ENCODE data around the gene PLEKHG5.

PLEKHG5 gene

DNA sequence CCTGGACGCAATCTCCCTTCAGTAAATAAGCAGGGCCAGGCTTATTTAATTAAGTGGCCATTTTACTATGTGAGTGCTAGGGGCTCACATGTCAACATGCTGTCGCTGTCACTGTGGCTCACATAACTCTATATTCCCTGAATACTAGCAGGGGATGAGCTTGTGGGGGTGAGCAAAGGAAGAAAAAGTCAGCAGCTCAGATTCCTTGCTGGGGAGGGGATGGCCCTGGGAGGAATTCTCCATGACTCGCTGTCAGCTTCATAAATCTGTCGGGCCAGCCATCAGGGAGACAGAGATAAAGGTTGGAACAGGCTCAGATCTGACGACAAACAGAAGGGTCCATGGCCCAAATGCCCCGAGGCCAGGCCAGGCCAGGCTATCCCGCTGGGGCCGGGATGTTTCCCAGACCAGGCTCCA lies 26.0 kb upstream of the PLEKHG5 start:
- TF ChIP-seq, protein P1, sequence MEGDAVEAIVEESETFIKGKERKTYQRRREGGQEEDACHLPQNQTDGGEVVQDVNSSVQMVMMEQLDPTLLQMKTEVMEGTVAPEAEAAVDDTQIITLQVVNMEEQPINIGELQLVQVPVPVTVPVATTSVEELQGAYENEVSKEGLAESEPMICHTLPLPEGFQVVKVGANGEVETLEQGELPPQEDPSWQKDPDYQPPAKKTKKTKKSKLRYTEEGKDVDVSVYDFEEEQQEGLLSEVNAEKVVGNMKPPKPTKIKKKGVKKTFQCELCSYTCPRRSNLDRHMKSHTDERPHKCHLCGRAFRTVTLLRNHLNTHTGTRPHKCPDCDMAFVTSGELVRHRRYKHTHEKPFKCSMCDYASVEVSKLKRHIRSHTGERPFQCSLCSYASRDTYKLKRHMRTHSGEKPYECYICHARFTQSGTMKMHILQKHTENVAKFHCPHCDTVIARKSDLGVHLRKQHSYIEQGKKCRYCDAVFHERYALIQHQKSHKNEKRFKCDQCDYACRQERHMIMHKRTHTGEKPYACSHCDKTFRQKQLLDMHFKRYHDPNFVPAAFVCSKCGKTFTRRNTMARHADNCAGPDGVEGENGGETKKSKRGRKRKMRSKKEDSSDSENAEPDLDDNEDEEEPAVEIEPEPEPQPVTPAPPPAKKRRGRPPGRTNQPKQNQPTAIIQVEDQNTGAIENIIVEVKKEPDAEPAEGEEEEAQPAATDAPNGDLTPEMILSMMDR (IDR thresholded peaks at IDR 0.05; ENCODE audit: borderline replicate concordance, insufficient read depth, low read depth, low read length), result no peak
- H3K4me3 ChIP-seq (ENCODE audit: low read depth, low read length), result no peak overlapping the region

DNA sequence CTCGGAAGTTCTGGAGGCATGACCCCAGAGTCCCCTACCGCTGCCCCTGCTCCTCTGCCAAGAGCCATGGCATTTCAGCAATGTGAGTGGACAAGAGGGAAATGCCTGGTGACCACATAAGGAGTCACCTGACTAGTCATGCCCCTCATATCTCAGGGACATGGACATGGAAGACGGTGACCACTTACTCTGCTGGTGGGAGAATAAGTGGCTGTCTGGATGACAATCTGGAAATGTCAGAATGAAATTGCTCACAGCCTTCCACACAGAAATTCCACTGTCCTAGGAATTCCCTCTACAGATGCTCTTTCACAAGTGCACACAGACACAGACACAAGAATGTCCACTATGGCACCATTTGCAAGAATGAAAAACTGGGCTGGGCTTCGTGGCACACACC lies 24.3 kb upstream of the PLEKHG5 start:
- TF ChIP-seq, protein P1 (IDR thresholded peaks at IDR 0.05; ENCODE audit: borderline replicate concordance, insufficient read depth, low read depth, low read length), result no peak

DNA sequence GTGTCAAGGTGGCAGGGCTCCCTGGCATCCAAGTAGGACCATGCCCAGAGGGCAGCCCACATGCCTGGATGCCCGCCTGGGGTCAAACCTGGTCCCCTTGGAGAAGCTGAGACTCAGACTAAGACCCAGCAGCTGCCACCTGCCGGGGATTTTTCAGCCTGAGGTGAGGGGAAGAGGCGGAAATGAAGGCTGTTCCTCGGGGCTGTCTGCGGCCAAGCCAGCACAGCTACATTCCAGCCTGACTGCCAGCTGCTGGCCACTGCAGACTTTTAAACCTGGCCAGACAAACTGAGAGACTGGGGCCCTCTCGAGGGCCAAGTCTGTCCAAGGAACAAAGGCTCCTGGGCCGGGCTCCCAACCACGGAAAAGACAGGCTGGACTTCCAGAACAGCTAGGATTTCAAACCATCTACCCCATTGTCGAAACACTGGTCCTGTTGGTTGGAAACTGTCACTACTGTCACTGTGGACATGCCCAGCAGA lies 21.9 kb upstream of the PLEKHG5 start:
- TF ChIP-seq, protein P1 (IDR thresholded peaks at IDR 0.05; ENCODE audit: borderline replicate concordance, insufficient read depth, low read depth, low read length), result no peak
- H3K4me3 ChIP-seq (ENCODE audit: low read depth, low read length), result no peak overlapping the region

More for the DNA sequence above, 24.3 kb upstream of the PLEKHG5 start:
- H3K4me3 ChIP-seq (ENCODE audit: low read depth, low read length), result no peak overlapping the region

DNA sequence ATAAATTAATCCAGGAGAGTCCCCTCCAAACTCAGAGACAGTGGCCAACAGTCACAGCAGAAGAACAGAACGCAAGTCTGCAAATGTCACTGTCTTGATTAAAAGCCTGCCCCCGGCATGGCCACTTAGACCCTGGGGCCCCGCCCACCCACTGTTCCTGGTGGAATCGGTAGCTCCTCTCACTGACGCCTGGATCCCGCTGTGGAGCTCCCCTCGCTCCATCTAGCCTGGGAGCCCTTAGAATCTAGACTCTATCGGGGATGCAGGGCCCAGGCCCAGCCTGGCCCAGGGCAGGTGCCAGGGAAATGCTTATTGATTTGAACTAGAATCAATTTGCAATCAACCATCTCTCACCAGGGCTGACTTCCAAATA lies 21.4 kb upstream of the PLEKHG5 start:
- TF ChIP-seq, protein P1 (IDR thresholded peaks at IDR 0.05; ENCODE audit: borderline replicate concordance, insufficient read depth, low read depth, low read length), result no peak

DNA sequence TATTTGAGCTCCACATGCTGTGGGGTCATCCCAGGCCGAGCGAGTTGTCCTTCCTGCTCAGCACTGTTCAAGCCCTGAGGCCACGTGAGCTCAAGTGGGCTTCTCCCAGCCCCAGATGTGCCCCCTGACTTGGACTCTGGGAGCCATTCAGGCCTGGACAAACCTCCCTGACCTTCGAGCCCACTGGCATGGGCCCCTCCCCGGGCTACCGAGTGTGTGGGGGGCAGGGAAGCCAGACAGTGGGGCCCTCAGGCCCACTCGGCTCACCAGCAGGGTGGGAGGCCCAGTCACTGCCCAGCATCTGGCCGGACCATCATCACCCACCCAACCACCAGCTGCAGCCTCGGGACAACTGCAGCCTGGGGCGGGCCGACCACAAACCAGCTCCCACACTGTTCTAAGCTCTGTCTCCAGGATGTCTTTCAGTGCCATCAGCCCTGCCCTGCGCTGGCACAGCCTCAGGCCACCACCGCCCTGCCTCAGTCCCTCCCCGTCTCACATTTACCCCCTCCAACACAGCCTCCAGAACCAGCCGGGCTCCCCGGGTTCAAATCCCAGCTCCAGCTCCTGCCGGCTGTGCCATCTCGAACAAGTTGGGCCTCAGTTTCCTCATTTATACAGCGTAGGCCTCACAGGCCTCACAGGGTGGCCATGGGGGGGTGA lies 20.9 kb upstream of the PLEKHG5 start:
- H3K4me3 ChIP-seq (ENCODE audit: low read depth, low read length), result no peak overlapping the region
- TF ChIP-seq, protein P1 (IDR thresholded peaks at IDR 0.05; ENCODE audit: borderline replicate concordance, insufficient read depth, low read depth, low read length), result no peak

More for the DNA sequence above, 21.4 kb upstream of the PLEKHG5 start:
- no peak overlapping the region for H3K4me3 ChIP-seq (ENCODE audit: low read depth, low read length)

DNA sequence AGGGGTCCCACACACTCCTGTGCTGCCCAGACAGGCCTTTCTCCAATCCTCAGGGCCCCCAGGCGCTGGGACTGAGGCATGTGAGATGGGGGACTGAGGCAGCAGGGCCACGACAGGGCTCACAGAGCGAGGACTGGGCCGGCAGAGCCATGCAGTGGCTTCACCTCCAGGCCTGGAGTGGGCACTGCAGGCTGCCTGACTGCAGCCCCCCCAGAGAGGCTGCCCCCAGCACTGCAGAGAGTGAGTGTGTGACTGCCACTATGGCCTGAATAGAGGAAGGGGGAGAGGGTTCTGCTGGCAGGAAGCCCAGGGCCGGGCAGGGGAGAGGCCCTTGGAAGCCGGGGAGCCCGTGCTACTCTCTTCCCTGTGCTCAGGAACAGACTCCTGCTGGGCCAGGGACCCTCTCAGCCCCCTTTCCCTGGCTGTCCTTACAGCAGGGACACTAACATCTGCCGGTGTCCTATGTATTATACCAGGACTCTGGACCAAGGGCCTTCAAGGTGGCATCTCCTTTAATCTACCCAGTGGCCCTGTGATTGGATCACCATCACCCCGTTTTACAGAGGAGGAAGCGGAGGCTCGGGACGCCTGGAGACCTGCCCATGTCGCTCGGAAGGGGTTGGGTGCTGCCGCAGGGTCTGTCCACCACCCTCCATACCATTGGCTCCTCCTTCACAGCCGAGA lies 20.2 kb upstream of the PLEKHG5 start:
- no peak overlapping the region for H3K4me3 ChIP-seq (ENCODE audit: low read depth, low read length)
- TF ChIP-seq, protein P1 (IDR thresholded peaks at IDR 0.05; ENCODE audit: borderline replicate concordance, insufficient read depth, low read depth, low read length), result no peak

DNA sequence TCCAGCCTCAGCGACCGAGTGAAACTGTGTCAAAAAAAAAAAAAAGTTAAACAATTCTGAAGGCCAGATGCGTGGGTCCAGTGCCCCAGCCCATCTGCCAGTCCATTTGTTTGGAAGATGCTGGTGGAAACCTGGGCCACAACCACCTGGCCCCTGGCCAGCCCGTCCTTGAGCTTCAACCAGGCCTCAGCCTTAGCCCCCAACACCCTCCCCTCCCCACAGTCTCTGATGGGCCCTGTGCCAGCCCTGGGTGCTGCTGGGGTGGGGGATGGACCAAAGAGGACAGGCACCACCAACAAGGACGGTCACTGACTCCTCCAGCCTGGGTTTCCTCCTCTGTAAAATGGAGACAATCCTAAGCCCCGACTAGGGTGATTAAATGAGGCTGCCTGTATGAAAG lies 19.6 kb upstream of the PLEKHG5 start:
- TF ChIP-seq, protein P1 (IDR thresholded peaks at IDR 0.05; ENCODE audit: borderline replicate concordance, insufficient read depth, low read depth, low read length), result no peak
- H3K4me3 ChIP-seq (ENCODE audit: low read depth, low read length), result no peak overlapping the region

Data from GM12875 (cell line).